ENCODE measurements around the gene GGA1. TPM values are rescaled to one million over a fixed set of nuclear protein-coding genes. Genes with fewer than 3 reads are reported as not detected.

GGA1 gene
- polyA plus RNA-seq, 1 experiment, result 34.6 TPM

DNA sequence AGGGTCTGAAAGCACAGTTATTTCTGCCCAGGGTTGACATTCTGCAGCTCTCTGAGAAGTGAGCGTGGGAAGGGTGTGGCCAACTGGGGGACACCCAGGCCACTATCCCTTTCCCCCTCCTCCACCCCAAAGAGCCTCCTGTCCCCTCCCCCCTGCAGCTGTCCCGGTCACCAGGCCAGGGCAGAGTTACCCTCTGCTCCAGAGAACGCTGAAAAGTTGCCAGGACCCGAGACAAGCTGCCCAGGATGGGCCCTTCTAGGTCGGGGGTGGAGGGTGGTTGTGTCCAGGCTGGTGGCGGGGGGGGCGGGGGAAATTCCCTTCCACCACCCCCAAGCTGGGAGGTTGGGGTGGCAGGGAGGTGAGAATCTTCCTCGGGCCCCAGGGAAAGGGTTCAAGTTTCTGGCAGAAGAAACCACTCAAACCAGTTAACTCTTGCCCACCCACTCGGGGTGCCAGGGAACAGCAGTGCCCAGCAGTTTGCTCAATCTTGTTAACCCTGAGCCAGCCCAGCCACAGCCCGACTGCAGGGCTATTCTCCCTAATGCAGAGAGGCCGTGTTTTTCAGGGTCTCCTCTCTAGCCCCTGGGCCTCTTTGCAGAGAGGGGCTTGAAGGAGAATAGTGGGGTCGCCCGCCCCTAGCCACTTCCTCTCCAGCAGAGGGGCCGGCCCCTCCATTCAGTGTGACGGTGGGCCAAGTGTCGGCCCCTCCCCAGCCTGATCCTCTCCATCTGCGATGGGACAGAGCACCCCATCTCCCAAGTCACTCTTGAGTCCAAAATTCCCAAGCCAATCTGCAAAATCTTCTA, 67.5 kb downstream of the GGA1 start:
- peak overlapping the region; percentile 93 for H3K4me3 ChIP-seq (ENCODE audit: low read depth, low read length)
- TF ChIP-seq, protein P1, sequence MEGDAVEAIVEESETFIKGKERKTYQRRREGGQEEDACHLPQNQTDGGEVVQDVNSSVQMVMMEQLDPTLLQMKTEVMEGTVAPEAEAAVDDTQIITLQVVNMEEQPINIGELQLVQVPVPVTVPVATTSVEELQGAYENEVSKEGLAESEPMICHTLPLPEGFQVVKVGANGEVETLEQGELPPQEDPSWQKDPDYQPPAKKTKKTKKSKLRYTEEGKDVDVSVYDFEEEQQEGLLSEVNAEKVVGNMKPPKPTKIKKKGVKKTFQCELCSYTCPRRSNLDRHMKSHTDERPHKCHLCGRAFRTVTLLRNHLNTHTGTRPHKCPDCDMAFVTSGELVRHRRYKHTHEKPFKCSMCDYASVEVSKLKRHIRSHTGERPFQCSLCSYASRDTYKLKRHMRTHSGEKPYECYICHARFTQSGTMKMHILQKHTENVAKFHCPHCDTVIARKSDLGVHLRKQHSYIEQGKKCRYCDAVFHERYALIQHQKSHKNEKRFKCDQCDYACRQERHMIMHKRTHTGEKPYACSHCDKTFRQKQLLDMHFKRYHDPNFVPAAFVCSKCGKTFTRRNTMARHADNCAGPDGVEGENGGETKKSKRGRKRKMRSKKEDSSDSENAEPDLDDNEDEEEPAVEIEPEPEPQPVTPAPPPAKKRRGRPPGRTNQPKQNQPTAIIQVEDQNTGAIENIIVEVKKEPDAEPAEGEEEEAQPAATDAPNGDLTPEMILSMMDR (IDR thresholded peaks at IDR 0.05; ENCODE audit: insufficient read depth, low read depth, low read length), result no peak
- H3K36me3 ChIP-seq (ENCODE audit: control insufficient read depth, insufficient read depth, low read length), result peaks cover 17% of the 10 kb centered on the region
- no peak for DNase-seq (ENCODE audit: low read depth)
- ChIA-PET POLR2A (interaction anchor here (0.7 to 2.1 kb wide), 7 partner anchors 15 to 132 kb away, joined by 3 to 16 read pairs (median 10); partner anchors contain the start of genes GCAT, GGA1 and PDXP), CTCF (interaction anchor here (1.0 to 15.5 kb wide), 7 partner anchors 15 to 116 kb away, joined by 3 to 265 read pairs (median 5); partner anchors contain the start of gene SH3BP1)
- H3K27me3 ChIP-seq (ENCODE audit: control insufficient read depth, insufficient read depth, low read length), result no peaks in the 10 kb centered on the region

DNA sequence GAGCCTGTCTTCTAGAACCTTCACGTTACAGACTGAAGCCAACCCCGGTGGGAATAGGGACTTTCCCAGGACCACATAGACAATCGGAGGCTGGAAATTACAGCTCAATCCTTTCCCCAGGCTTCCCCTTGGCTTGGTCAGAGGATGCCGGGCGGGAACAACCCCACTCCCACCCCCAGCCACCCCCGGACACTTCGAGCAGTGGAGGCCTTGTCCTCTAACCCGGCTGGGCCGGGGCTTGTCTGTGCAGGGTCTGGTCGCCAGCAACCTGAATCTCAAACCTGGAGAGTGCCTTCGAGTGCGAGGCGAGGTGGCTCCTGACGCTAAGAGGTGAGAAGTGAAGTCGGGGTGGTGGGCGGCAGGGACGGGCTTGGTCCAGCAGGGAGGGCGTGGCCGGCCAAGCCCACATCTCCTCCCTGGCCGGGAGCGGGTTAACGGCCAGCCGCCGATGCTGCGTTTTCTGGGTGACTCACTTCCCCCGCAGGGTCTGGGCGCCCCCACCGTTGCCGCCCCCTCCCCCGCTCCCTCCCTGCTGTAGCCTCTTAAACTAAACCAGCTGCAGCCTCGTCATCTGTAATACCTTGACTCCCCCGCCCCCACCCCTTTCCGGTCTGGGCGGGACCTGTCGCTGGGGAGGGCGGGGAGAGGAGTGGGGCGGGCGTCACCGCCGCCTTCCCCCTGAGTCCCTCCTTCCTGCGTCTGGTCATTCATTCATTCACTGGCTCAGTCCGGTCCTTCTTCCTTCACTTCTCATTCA, 68.3 kb downstream of the GGA1 start:
- Histone ChIP-seq H3K27me3 (ENCODE audit: control insufficient read depth, insufficient read depth, low read length) (no peaks in the 10 kb centered on the region), H3K4me3 (ENCODE audit: low read depth, low read length) (peak overlapping the region; percentile 93), H3K36me3 (ENCODE audit: control insufficient read depth, insufficient read depth, low read length) (peaks cover 17% of the 10 kb centered on the region)
- DNase-seq (ENCODE audit: low read depth), result peak; percentile 87
- CTCF ChIA-PET, result interaction anchor here (0.6 to 15.5 kb wide), 4 partner anchors 16 to 51 kb away, joined by 3 to 265 read pairs (median 4); partner anchors contain the start of gene SH3BP1
- TF ChIP-seq, protein P1 (IDR thresholded peaks at IDR 0.05; ENCODE audit: insufficient read depth, low read depth, low read length), result no peak
- POLR2A ChIA-PET, result interaction anchor here (0.6 to 2.0 kb wide), 4 partner anchors 19 to 132 kb away, joined by 3 to 19 read pairs (median 15); partner anchors contain the start of genes GGA1 and PDXP

DNA sequence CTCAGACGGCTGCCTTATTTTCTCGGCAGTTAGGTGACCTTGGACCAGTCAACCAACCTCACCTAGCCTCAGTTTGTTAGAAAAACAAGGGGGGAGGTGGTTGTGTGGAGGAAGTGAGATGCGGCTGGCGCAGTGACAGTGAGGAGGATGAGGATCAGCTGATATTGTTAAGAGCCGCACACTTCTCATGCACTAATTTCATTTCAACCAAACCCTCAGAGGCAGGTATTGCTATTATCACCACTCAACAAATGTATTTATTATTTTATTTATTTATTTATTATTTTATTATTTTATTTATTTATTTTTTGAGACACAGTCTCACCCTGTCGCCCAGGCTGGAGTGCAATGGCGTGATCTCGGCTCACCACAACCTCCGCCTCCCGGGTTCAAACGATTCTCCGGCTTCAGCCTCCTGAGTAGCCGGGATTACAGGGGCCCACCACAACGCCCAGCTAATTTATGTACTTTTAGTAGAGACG, 68.9 kb downstream of the GGA1 start:
- POLR2A ChIA-PET, result interaction anchor here (0.6 to 0.7 kb wide), 2 partner anchors 19 to 131 kb away, joined by 14 to 19 read pairs; partner anchors contain the start of gene PDXP
- TF ChIP-seq, protein P1 (IDR thresholded peaks at IDR 0.05; ENCODE audit: insufficient read depth, low read depth, low read length), result no peak
- H3K27me3 ChIP-seq (ENCODE audit: control insufficient read depth, insufficient read depth, low read length), result no peaks in the 10 kb centered on the region
- peak overlapping the region; percentile 93 for H3K4me3 ChIP-seq (ENCODE audit: low read depth, low read length)
- CTCF ChIA-PET, result interaction anchor here (1.0 to 15.5 kb wide), 3 partner anchors 16 to 40 kb away, joined by 3 to 265 read pairs (median 6); partner anchors contain the start of gene SH3BP1
- H3K36me3 ChIP-seq (ENCODE audit: control insufficient read depth, insufficient read depth, low read length), result peaks cover 17% of the 10 kb centered on the region
- DNase-seq (ENCODE audit: low read depth), result no peak

DNA sequence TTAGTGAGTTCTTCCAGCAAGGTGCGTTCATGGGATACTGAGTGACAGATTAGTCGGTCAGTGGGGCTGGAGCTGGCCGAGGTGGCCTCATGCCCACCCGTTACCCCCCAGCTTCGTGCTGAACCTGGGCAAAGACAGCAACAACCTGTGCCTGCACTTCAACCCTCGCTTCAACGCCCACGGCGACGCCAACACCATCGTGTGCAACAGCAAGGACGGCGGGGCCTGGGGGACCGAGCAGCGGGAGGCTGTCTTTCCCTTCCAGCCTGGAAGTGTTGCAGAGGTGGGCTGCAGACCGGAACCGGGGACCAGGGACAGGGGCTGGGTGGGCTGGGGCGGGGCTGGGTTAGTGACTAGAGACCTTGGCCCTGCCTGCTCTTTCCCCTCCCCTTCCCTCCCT, 69.7 kb downstream of the GGA1 start:
- H3K4me3 ChIP-seq (ENCODE audit: low read depth, low read length), result peak overlapping the region; percentile 93
- peaks cover 17% of the 10 kb centered on the region for H3K36me3 ChIP-seq (ENCODE audit: control insufficient read depth, insufficient read depth, low read length)
- ChIA-PET CTCF (interaction anchor here (1.7 to 15.5 kb wide), 2 partner anchors 17 to 34 kb away, joined by 6 to 265 read pairs; partner anchors contain the start of gene SH3BP1), POLR2A (no interaction called here)
- H3K27me3 ChIP-seq (ENCODE audit: control insufficient read depth, insufficient read depth, low read length), result no peaks in the 10 kb centered on the region
- TF ChIP-seq, protein P1 (IDR thresholded peaks at IDR 0.05; ENCODE audit: insufficient read depth, low read depth, low read length), result no peak
- DNase-seq (ENCODE audit: low read depth), result no peak

Measured in BJ (cell line).